ENCODE results near the gene TAS1R3. TPM values are rescaled to one million over a fixed set of nuclear protein-coding genes. Genes with fewer than 3 reads are reported as not detected.

TAS1R3 gene
- total RNA-seq, 2 experiments from 2014 or later: 0.99 to 1.1 TPM

DNA sequence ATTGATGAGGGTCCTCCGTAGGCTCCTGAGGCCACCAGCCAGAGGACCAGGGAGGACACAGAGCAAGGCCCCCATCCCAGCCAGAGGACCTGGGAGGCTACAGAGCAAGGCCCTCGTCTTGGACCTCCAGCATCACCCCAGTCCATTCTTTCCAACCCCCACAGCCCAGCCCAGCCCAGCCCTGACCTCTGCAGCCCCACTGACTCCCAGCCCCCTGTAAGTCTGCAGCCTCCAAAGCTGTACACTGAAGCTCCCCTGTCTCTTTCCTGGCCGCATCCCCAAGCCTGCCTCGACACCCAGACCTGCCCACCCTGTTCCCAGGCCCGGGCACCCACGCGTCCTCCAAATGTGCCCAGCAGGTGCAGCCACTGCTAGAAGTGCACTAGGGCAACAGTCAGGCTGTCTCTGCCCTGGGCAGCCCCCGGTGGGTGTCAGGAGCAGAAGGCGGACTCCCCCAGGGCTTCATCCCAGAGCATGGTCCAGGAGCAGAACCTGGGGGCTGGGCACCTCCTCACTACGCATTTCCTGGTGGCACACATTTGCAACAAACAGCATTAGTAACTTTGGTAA lies 16.0 kb downstream of the TAS1R3 start:
- H3K4me1 ChIP-seq (ENCODE audit: insufficient read depth, low read length, poor library complexity, severe bottlenecking): peaks cover 16% of the 10 kb centered on the region
- intact Hi-C loops (cut with micrococcal nuclease; ENCODE audit: unreplicated experiment): loop anchor here (5.0 kb wide), 1 partner anchor 115 kb away; no protein-coding TSS in a partner anchor

DNA sequence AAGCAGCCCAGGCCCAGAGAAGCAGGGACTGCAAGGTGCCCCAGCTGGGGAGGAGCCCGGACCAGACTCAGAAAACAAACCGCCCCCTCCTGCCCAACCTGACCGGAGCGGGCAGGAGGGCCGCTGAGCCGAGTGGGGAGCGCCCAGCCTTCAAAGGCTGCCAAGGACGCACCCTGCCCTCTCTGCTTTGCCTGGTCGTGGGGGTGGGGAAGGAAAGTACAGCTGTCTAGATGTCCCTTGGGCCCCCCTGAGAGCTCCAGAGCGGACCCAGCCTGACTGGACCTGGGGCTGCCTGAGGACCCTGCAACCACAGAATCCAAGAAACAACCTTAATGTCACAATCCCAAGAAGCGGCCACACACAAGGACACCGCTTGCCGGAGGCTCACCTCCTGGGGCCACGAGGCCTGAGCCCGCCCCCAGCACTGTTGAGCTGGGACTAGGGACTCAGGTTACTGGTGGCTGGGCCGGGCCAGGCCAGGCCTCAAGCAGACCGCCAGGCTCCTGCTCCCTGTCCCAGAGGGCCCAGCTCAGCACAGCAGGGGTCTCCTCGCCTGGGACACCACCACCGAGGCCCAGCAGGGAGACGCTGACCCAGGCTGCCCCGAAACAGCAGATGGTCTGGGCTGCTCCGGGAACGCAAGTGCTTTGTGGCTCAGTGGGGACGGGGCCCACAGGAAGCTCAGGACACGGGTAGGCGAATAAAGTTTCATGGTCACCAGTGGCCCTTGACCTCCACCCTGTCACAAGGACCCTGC lies 16.8 kb downstream of the TAS1R3 start:
- no peaks in the 10 kb centered on the region for H3K9me2 ChIP-seq (ENCODE audit: insufficient read depth, low read length)
- H3K9me3 ChIP-seq (ENCODE audit: low read length): no peaks in the 10 kb centered on the region
- H4K20me1 ChIP-seq (ENCODE audit: insufficient read depth, low read length): no peaks in the 10 kb centered on the region; the same call in 1 of the 2 replicates
- H3K4me1 ChIP-seq (ENCODE audit: insufficient read depth, low read length, poor library complexity, severe bottlenecking): peaks cover 24% of the 10 kb centered on the region
- intact Hi-C loops (cut with micrococcal nuclease; ENCODE audit: unreplicated experiment): loop anchor here (5.0 kb wide), 1 partner anchor 114 kb away; no protein-coding TSS in a partner anchor
- ChIA-PET CTCF (ENCODE audit: unreplicated experiment) (no interaction called here), POLR2A (no interaction called here)
- peak overlapping the region; percentile 80 for H3K4me2 ChIP-seq (ENCODE audit: low read length)
- no peaks in the 10 kb centered on the region for H3K36me3 ChIP-seq (ENCODE audit: insufficient read depth, low read length)
- H3K27ac ChIP-seq (ENCODE audit: low read depth, low read length, poor library complexity, severe bottlenecking): no peak overlapping the region
- H2AFZ ChIP-seq (ENCODE audit: low read length): no peak overlapping the region
- no peak for DNase-seq (ENCODE audit: low spot score)
- H3K4me3 ChIP-seq (ENCODE audit: low read depth, low read length, poor library complexity, severe bottlenecking): peak overlapping the region; percentile 74
- no TSS peak for BruUV-seq (replicated peaks)
- TF ChIP-seq EZH2phosphoT487 (IDR thresholded peaks at IDR 0.05; ENCODE audit: borderline replicate concordance, low read depth, low read length): no peak
- TF ChIP-seq, protein P1, sequence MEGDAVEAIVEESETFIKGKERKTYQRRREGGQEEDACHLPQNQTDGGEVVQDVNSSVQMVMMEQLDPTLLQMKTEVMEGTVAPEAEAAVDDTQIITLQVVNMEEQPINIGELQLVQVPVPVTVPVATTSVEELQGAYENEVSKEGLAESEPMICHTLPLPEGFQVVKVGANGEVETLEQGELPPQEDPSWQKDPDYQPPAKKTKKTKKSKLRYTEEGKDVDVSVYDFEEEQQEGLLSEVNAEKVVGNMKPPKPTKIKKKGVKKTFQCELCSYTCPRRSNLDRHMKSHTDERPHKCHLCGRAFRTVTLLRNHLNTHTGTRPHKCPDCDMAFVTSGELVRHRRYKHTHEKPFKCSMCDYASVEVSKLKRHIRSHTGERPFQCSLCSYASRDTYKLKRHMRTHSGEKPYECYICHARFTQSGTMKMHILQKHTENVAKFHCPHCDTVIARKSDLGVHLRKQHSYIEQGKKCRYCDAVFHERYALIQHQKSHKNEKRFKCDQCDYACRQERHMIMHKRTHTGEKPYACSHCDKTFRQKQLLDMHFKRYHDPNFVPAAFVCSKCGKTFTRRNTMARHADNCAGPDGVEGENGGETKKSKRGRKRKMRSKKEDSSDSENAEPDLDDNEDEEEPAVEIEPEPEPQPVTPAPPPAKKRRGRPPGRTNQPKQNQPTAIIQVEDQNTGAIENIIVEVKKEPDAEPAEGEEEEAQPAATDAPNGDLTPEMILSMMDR (conservative IDR thresholded peaks at IDR 0.05; ENCODE audit: low read length): no peak
- no peaks in the 10 kb centered on the region for H3K79me2 ChIP-seq (ENCODE audit: insufficient read depth, low read depth, low read length)

More for the DNA sequence above, 16.0 kb downstream of the TAS1R3 start:
- Histone ChIP-seq H3K36me3 (ENCODE audit: insufficient read depth, low read length) (no peaks in the 10 kb centered on the region), H3K9me2 (ENCODE audit: insufficient read depth, low read length) (no peaks in the 10 kb centered on the region), H4K20me1 (ENCODE audit: insufficient read depth, low read length) (no peaks in the 10 kb centered on the region; the same call in 1 of the 2 replicates), H3K27ac (ENCODE audit: low read depth, low read length, poor library complexity, severe bottlenecking) (no peak overlapping the region), H3K4me2 (ENCODE audit: low read length) (peak overlapping the region; percentile 80), H3K79me2 (ENCODE audit: insufficient read depth, low read depth, low read length) (no peaks in the 10 kb centered on the region), H3K9me3 (ENCODE audit: low read length) (no peaks in the 10 kb centered on the region), H3K4me3 (ENCODE audit: low read depth, low read length, poor library complexity, severe bottlenecking) (no peak overlapping the region), H2AFZ (ENCODE audit: low read length) (no peak overlapping the region)
- no TSS peak for BruUV-seq (replicated peaks)
- DNase-seq (ENCODE audit: low spot score): no peak
- ChIA-PET POLR2A (no interaction called here), CTCF (ENCODE audit: unreplicated experiment) (interaction anchor here (1.3 kb wide), 1 partner anchor 9 kb away, joined by 5 read pairs; no protein-coding TSS in a partner anchor)
- TF ChIP-seq, protein P1 (conservative IDR thresholded peaks at IDR 0.05; ENCODE audit: low read length): no peak
- TF ChIP-seq EZH2phosphoT487 (IDR thresholded peaks at IDR 0.05; ENCODE audit: borderline replicate concordance, low read depth, low read length): no peak

Data from OCI-LY7 (cell line).